Activated CD4-positive, alpha-beta memory T cell treated with anti-CD3 and anti-CD28 coated beads for 36 hours (primary cell): ENCODE data around the gene SYT15B. TPM values are rescaled to one million over a fixed set of nuclear protein-coding genes. Genes with fewer than 3 reads are reported as not detected.
"Not testable (repeated sequence)": the region's sequence is repeated elsewhere in the genome, so short reads cannot be mapped to it uniquely, and the experiment has no call there.

Source experiments
- CTCF ChIA-PET: fragments of 350-600 bp; sonication (Branson Sonifier 250); formaldehyde crosslinking; loops from one replicate; lab custom pipeline; 2021; ENCODE audit warnings: antibody characterized with exemption, inconsistent platforms; lab: Charles Lee
- POLR2A ChIA-PET: fragments of 350-600 bp; sonication (Branson Sonifier 250); formaldehyde crosslinking; loops from one replicate; lab custom pipeline; 2021; ENCODE audit warnings: antibody characterized with exemption; lab: Charles Lee
- DNase-seq: peaks from one replicate; pipeline ENCODE4 v3.0.0-alpha.2; 2020
- H3K27ac Mint-ChIP-seq: one replicate; pipeline ENCODE4 v1.8.0; 2021; ENCODE audit warnings: mixed read lengths
- H3K27me3 Mint-ChIP-seq: one replicate; pipeline ENCODE4 v1.8.0; 2021; ENCODE audit warnings: mixed read lengths
- H3K36me3 Mint-ChIP-seq: one replicate; pipeline ENCODE4 v1.8.0; 2021; ENCODE audit warnings: mixed read lengths
- H3K4me1 Mint-ChIP-seq: one replicate; pipeline ENCODE4 v1.8.0; 2021; ENCODE audit warnings: low read depth, mixed read lengths
- H3K4me3 Mint-ChIP-seq: one replicate; pipeline ENCODE4 v1.8.0; 2021; ENCODE audit warnings: mild to moderate bottlenecking, mixed read lengths
- H3K9me3 Mint-ChIP-seq: one replicate; pipeline ENCODE4 v1.8.0; 2021; ENCODE audit warnings: mixed read lengths
- intact Hi-C: fragments of 100-400 bp; cut with micrococcal nuclease; formaldehyde crosslinking; loops from one replicate; pipeline ENCODE4 v1.15.1; 2023
- total RNA-seq, 2 experiments: library from RNA; stranded (reverse); gene quantifications; one replicate each; pipeline ENCODE4 v1.2.3, GENCODE V29; 2021

Gene SYT15B
- total RNA-seq, 2 experiments from 2014 or later = 0.14 to 0.19 TPM

DNA sequence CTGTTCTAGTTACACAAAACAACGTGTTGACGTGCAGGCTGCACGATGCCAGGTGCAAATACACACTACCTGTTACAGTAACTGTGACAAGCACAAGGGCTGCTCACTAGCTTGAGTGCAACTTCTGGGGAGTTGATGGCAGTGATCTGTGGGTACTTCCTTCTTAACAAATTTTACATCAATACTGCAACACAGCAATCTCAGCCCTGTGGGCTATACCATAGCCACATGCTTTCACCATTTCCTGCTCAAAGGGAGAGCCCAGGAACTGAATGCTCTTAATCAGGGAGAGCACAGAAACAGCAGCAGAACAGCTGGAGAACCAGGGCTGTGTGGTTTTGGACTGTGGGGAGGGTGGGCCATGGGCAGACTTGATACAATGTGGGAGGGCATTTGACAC lies 10.2 kb downstream of the SYT15B start:
- H3K4me1 Mint-ChIP-seq, H3K36me3 Mint-ChIP-seq, CTCF ChIA-PET, DNase-seq, POLR2A ChIA-PET, H3K27me3 Mint-ChIP-seq, H3K27ac Mint-ChIP-seq, H3K9me3 Mint-ChIP-seq, H3K4me3 Mint-ChIP-seq, intact Hi-C loops: not testable (repeated sequence)

- H3K36me3 Mint-ChIP-seq, H3K27me3 Mint-ChIP-seq, DNase-seq, intact Hi-C loops, H3K4me3 Mint-ChIP-seq, CTCF ChIA-PET, POLR2A ChIA-PET, H3K27ac Mint-ChIP-seq, H3K9me3 Mint-ChIP-seq, H3K4me1 Mint-ChIP-seq: not testable (repeated sequence)
These were observed 11.6 kb downstream of the SYT15B start for GRCh38 chr10:47751821-47752220.

DNA sequence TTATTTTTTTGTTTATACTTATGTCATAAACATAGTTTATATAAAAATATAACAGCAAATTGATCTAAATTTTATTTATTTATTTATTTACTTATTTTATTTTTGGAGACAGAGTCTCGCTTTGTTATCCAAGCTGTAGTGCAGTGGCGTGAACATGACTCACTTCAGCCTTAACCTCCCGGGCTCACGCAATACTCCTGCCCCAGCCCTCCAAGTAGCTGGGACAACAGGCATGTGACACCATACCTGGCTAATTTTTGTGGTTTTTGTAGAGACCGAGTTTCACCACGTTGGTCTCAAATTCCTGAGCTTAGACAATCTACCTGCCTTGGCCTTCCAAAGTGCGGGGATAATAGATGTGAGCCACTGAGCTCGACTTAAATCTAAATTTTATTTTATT lies 13.0 kb downstream of the SYT15B start:
- DNase-seq, CTCF ChIA-PET, H3K9me3 Mint-ChIP-seq, H3K4me3 Mint-ChIP-seq, intact Hi-C loops, H3K27ac Mint-ChIP-seq, H3K4me1 Mint-ChIP-seq, H3K27me3 Mint-ChIP-seq, H3K36me3 Mint-ChIP-seq, POLR2A ChIA-PET: not testable (repeated sequence)

- H3K9me3 Mint-ChIP-seq, DNase-seq, H3K4me1 Mint-ChIP-seq, POLR2A ChIA-PET, H3K27ac Mint-ChIP-seq, CTCF ChIA-PET, intact Hi-C loops, H3K4me3 Mint-ChIP-seq, H3K36me3 Mint-ChIP-seq, H3K27me3 Mint-ChIP-seq: not testable (repeated sequence)
These were observed 16.5 kb downstream of the SYT15B start for GRCh38 chr10:47746780-47747376.

DNA sequence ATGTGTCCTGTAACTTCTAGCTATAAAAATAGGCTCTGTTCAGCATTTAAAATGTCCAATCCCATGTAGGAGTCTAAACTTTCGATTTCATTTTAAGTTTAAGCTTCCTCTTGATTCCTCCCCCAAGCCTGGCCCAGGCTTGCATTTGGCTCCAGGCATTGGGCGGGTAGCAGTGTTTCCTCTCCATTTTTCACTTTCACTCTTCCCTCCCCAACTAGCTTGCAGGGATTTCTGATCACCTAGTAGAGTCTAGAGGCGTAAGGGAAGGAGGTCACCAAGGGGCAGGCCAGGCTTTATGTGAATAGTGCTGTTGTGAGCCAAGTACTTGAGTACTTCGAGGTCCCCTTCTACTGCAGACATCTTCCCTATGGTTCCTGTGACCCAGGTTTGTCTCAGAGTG lies 18.5 kb downstream of the SYT15B start:
- H3K4me3 Mint-ChIP-seq, H3K27ac Mint-ChIP-seq, H3K36me3 Mint-ChIP-seq, H3K4me1 Mint-ChIP-seq, intact Hi-C loops, DNase-seq, CTCF ChIA-PET, POLR2A ChIA-PET, H3K27me3 Mint-ChIP-seq, H3K9me3 Mint-ChIP-seq: not testable (repeated sequence)

GRCh38 chr10:47743611-47744550 lies 19.5 kb downstream of the SYT15B start:
- H3K27me3 Mint-ChIP-seq, H3K36me3 Mint-ChIP-seq, H3K27ac Mint-ChIP-seq, H3K4me1 Mint-ChIP-seq, H3K4me3 Mint-ChIP-seq, H3K9me3 Mint-ChIP-seq, POLR2A ChIA-PET, intact Hi-C loops, CTCF ChIA-PET: not testable (repeated sequence)
- peak; percentile 50 for DNase-seq

GRCh38 chr10:47740868-47741267 lies 22.5 kb downstream of the SYT15B start:
- POLR2A ChIA-PET, H3K27ac Mint-ChIP-seq, intact Hi-C loops: not testable (repeated sequence)

DNA sequence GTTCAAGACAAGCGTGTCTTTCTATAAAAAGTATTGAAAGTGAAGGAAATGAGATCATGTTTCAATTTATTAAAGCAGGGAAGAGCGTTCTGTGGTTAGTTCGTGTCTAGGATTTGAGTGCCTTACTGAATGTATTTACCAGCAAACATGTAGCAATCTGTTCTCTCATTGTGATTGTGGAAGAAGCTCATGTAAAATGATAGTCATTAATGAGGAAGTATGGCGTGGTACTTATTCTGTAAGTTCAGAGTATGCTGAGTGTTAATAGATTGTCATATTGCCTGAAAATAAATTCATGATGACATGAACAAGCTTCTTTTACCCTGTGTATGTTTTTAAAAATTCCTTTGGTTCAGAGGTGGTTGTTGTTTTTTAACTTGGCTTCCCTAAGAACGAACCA lies 32.5 kb downstream of the SYT15B start:
- H3K4me3 Mint-ChIP-seq, POLR2A ChIA-PET, CTCF ChIA-PET, H3K9me3 Mint-ChIP-seq, intact Hi-C loops, H3K4me1 Mint-ChIP-seq, H3K36me3 Mint-ChIP-seq, H3K27me3 Mint-ChIP-seq, H3K27ac Mint-ChIP-seq, DNase-seq: not testable (repeated sequence)

More at GRCh38 chr10:47740868-47741267, 22.5 kb downstream of the SYT15B start:
- H3K36me3 Mint-ChIP-seq, H3K9me3 Mint-ChIP-seq, H3K4me3 Mint-ChIP-seq, CTCF ChIA-PET, H3K27me3 Mint-ChIP-seq, H3K4me1 Mint-ChIP-seq: not testable (repeated sequence)
- DNase-seq = peak; percentile 19

DNA sequence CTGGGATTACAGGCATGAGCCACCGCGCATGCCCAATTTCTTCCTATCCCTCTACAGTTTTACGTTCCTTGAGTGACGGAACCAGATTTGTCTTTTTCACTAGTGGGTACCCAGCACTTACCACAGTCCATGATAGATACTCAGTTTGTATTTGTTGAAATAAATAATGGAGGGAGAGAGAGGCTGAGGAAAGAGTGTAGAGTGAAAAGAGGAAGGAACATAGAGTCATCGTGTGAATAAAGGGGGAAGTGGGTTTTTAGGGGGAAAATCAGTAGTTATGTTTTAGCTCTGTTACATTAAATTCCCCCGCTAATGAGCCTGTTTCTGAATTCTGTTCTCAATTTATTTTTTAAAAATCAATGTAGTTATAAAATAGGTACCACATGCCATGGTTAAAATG lies 37.7 kb downstream of the SYT15B start:
- H3K4me3 Mint-ChIP-seq, DNase-seq, H3K27me3 Mint-ChIP-seq, CTCF ChIA-PET, H3K27ac Mint-ChIP-seq, H3K9me3 Mint-ChIP-seq, intact Hi-C loops, H3K36me3 Mint-ChIP-seq, POLR2A ChIA-PET, H3K4me1 Mint-ChIP-seq: not testable (repeated sequence)

DNA sequence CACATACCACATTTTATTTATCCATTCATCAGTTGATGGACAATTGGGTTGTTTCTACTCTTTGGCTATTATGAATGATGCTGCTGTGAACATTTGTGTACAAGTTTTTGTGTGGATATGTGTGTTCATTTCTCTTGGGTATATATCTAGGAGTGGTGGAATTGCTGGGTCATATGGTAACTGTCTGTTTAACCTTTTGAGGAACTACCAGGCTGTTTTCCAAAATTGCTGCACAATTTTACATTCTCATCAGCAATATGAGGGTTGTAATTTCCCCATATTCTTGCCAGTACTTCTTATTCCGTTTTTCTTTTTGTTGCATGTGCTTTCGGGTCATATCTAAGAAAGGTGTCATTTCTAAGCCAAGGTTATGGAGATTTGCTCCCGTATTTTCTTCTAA lies 38.3 kb downstream of the SYT15B start:
- H3K4me1 Mint-ChIP-seq, H3K4me3 Mint-ChIP-seq, CTCF ChIA-PET, POLR2A ChIA-PET, H3K36me3 Mint-ChIP-seq, H3K9me3 Mint-ChIP-seq, H3K27me3 Mint-ChIP-seq, DNase-seq, H3K27ac Mint-ChIP-seq, intact Hi-C loops: not testable (repeated sequence)

GRCh38 chr10:47724119-47724518 lies 39.3 kb downstream of the SYT15B start:
- DNase-seq, H3K9me3 Mint-ChIP-seq, intact Hi-C loops, H3K4me3 Mint-ChIP-seq, H3K4me1 Mint-ChIP-seq, CTCF ChIA-PET, POLR2A ChIA-PET, H3K27ac Mint-ChIP-seq, H3K27me3 Mint-ChIP-seq, H3K36me3 Mint-ChIP-seq: not testable (repeated sequence)

GRCh38 chr10:47723362-47723761 lies 40.0 kb downstream of the SYT15B start:
- POLR2A ChIA-PET, H3K27me3 Mint-ChIP-seq, H3K4me1 Mint-ChIP-seq, H3K27ac Mint-ChIP-seq, H3K9me3 Mint-ChIP-seq, H3K4me3 Mint-ChIP-seq, intact Hi-C loops, CTCF ChIA-PET, DNase-seq, H3K36me3 Mint-ChIP-seq: not testable (repeated sequence)
